NCI-H1092 treated with DMSO at 0.1 percent for 48 hours (cell line): ENCODE measurements around the gene ARPC2.

Source experiments
- DNase-seq: peaks from one replicate; lab custom pipeline; 2025; lab: John Stamatoyannopoulos, UW

ARPC2 gene

GRCh38 chr2:218290316-218291261 lies 73.6 kb downstream of the ARPC2 start:
- DNase-seq, result no peak

GRCh38 chr2:218291318-218292047 lies 74.5 kb downstream of the ARPC2 start:
- no peak for DNase-seq

GRCh38 chr2:218292048-218293014 lies 75.3 kb downstream of the ARPC2 start, which contains the start of gene TMBIM1:
Gene TMBIM1, minus strand, starts transcription at chr2:218292503. Its CDS starts 10,362 bp downstream, at chr2:218282141.
- no peak for DNase-seq

GRCh38 chr2:218293715-218294429 lies 76.9 kb downstream of the ARPC2 start:
- no peak for DNase-seq

GRCh38 chr2:218294430-218295022 lies 77.5 kb downstream of the ARPC2 start:
- no peak for DNase-seq

- no peak for DNase-seq
Observed at GRCh38 chr2:218295029-218295428, 78.0 kb downstream of the ARPC2 start.

- DNase-seq, result no peak
Observed at GRCh38 chr2:218296200-218296599, 79.2 kb downstream of the ARPC2 start.

GRCh38 chr2:218296847-218297246 lies 79.9 kb downstream of the ARPC2 start:
- no peak for DNase-seq

GRCh38 chr2:218298314-218298875 lies 81.4 kb downstream of the ARPC2 start:
- no peak for DNase-seq

GRCh38 chr2:218300141-218300540 lies 83.2 kb downstream of the ARPC2 start:
- DNase-seq, result no peak

- DNase-seq, result peak; percentile 68
Observed at GRCh38 chr2:218301176-218301819, 84.3 kb downstream of the ARPC2 start.
